ENCODE results near the gene CASD1.

DNA sequence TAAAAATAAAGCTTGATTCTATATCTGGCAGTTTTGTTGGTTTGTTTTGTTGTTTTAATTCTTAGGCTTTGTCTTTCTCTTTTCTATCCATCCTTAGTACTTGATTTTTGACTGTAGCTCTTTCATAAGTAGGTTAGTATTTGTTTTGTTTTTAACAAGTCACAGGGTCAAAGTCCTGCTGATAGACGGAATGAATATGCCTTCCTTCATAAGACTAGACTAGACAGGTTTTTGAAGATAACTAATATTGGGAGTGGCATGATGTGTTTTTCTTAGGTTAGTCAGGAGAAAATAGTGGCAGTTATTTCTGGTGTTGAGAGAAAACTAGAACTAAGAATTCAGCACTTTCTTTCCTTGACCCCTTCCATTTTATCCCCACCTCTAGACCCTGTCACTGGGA lies 50.4 kb downstream of the CASD1 start:
- TF ChIP-seq, protein P1, sequence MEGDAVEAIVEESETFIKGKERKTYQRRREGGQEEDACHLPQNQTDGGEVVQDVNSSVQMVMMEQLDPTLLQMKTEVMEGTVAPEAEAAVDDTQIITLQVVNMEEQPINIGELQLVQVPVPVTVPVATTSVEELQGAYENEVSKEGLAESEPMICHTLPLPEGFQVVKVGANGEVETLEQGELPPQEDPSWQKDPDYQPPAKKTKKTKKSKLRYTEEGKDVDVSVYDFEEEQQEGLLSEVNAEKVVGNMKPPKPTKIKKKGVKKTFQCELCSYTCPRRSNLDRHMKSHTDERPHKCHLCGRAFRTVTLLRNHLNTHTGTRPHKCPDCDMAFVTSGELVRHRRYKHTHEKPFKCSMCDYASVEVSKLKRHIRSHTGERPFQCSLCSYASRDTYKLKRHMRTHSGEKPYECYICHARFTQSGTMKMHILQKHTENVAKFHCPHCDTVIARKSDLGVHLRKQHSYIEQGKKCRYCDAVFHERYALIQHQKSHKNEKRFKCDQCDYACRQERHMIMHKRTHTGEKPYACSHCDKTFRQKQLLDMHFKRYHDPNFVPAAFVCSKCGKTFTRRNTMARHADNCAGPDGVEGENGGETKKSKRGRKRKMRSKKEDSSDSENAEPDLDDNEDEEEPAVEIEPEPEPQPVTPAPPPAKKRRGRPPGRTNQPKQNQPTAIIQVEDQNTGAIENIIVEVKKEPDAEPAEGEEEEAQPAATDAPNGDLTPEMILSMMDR (conservative IDR thresholded peaks at IDR 0.05) = no peak
- no peak for TF ChIP-seq EZH2 (IDR thresholded peaks at IDR 0.05; ENCODE audit: low read depth)

Measured in PC-9 (cell line).